ENCODE results near the gene C19orf38.

The C19orf38 gene

GRCh38 chr19:10913716-10914340 is 65.6 kb downstream of the C19orf38 start:
- DNase-seq, result no peak

- DNase-seq, result no peak
Observed at GRCh38 chr19:10915130-10916091, 67.2 kb downstream of the C19orf38 start.

DNA sequence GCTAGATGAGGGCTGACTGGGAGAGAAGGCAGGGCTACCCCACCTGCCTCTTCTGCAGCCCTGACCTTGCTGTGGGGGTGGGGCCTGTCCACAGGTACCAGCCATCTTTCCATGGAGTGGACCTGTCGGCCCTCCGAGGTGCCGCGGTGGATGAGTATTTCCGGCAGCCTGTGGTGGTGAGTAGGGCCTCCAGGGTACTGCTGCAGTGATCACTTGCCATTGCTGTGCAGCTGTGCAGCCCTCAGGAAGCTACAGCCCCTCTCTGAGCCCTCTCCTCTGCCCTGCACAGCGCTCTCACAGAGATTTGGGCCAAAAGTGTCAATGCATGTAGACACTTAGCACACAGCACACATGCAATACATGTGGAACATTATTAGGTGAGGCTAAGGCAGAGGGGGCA is 68.4 kb downstream of the C19orf38 start:
- DNase-seq, result no peak

GRCh38 chr19:10918359-10918758 is 70.1 kb downstream of the C19orf38 start:
- DNase-seq, result no peak
